ENCODE measurements around the gene GALNT16.

DNA sequence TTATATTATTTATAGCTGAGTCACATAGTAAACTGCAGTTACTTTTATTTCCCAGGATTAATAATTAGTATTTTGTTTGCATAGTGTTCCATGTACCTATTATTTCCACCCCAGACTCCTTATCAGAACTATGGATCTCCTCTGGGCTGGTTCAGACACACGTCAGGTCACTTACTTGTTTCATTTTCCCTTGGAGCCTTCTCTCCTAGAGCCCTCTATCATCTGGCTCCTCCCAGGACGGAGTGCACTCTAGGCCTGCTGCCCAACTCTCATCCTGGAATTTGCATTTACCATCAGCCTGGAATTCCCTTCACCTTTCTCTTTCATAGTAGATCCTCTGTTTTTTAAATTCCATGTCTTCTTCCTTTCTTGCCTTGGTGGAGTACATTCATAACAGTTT lies 28.5 kb upstream of the GALNT16 start:
- TF ChIP-seq EZH2 (IDR thresholded peaks at IDR 0.05), result no peak
- TF ChIP-seq EZH2phosphoT487 (IDR thresholded peaks at IDR 0.05), result no peak
